ENCODE data around the gene TPT1. TPM values are rescaled to one million over a fixed set of nuclear protein-coding genes. Genes with fewer than 3 reads are reported as not detected.

The TPT1 gene
- polyA plus RNA-seq, 2 of the 4 experiments (the other 2 are of a cell fraction) = 2,486 to 3,850 TPM

Small RNAs within 50 kb of the gene (small RNA-seq; reads per million reads assigned to genes)
- 0 to 5.7 (median 0.52) reads per million in 6 experiments for gene SNORA31

Other genes with a start within 250 kb of the TPT1 start
- 17.7 and 30.0 TPM in 2 replicates for gene GTF2F2, start 220.7 kb downstream of the TPT1 start, polyA plus RNA-seq (2011; rRNA removed)
- gene GTF2F2, start 220.7 kb downstream of the TPT1 start, polyA plus RNA-seq (2017; fragmentation: RNase III; extraction: RNeasy Plus Mini Kit Qiagen cat#74134 plus additional on column Dnase treatment) = 19.3 to 24.5 TPM (median 21.0 TPM) in 3 replicates
- not detected in 2 replicates for gene KCTD4, start 140.1 kb downstream of the TPT1 start, polyA plus RNA-seq (2011; rRNA removed)
- gene KCTD4, start 140.1 kb downstream of the TPT1 start, polyA plus RNA-seq (2017; fragmentation: RNase III; extraction: RNeasy Plus Mini Kit Qiagen cat#74134 plus additional on column Dnase treatment) = not detected in 3 replicates
- gene SLC25A30, start 77.2 kb upstream of the TPT1 start, polyA plus RNA-seq (2011; rRNA removed) = 11.2 and 12.7 TPM in 2 replicates
- 10.1 to 10.6 TPM (median 10.1 TPM) in 3 replicates for gene SLC25A30, start 77.2 kb upstream of the TPT1 start, polyA plus RNA-seq (2017; fragmentation: RNase III; extraction: RNeasy Plus Mini Kit Qiagen cat#74134 plus additional on column Dnase treatment)
- 20.0 and 23.3 TPM in 2 replicates for gene COG3, start 123.8 kb upstream of the TPT1 start, polyA plus RNA-seq (2011; rRNA removed)
- 8.2 to 9.1 TPM (median 9.0 TPM) in 3 replicates for gene COG3, start 123.8 kb upstream of the TPT1 start, polyA plus RNA-seq (2017; fragmentation: RNase III; extraction: RNeasy Plus Mini Kit Qiagen cat#74134 plus additional on column Dnase treatment)

Data from A549 (cell line).